KOPT-K1 (cell line): ENCODE results near the gene OR13C4.

ENCODE experiments used
- H3K27ac ChIP-seq: fragments of 200-600 bp; sonication (generic); 2 replicates; pipeline ENCODE4 v1.5.1; 2016; ENCODE audit warnings: antibody characterized with exemption, mild to moderate bottlenecking, low read depth, low read length; ENCODE audit not compliant: poor library complexity, severe bottlenecking
- H3K36me3 ChIP-seq: fragments of 200-600 bp; sonication (generic); 2 replicates; pipeline ENCODE4 v1.5.1; 2017; ENCODE audit warnings: antibody characterized with exemption, mild to moderate bottlenecking, low read length, moderate library complexity; ENCODE audit not compliant: insufficient read depth
- H3K9me3 ChIP-seq: fragments of 200-600 bp; sonication (generic); 2 replicates; pipeline ENCODE4 v1.5.1; 2017; ENCODE audit warnings: antibody characterized with exemption, low read length, mild to moderate bottlenecking; ENCODE audit not compliant: insufficient read depth, poor library complexity, severe bottlenecking

The OR13C4 gene

GRCh38 chr9:104494808-104495207 lies 32.2 kb downstream of the OR13C4 start:
- H3K27ac ChIP-seq, result no peak overlapping the region
- no peaks in the 10 kb centered on the region for H3K36me3 ChIP-seq
- H3K9me3 ChIP-seq, result no peaks in the 10 kb centered on the region

- Histone ChIP-seq H3K27ac (no peak overlapping the region), H3K36me3 (no peaks in the 10 kb centered on the region), H3K9me3 (no peaks in the 10 kb centered on the region)
Observed at GRCh38 chr9:104485014-104485413, 42.0 kb downstream of the OR13C4 start.

GRCh38 chr9:104482921-104483570 lies 44.0 kb downstream of the OR13C4 start:
- H3K9me3 ChIP-seq, result no peaks in the 10 kb centered on the region
- H3K27ac ChIP-seq, result no peak overlapping the region
- no peaks in the 10 kb centered on the region for H3K36me3 ChIP-seq
